Bronchial epithelial cell (primary cell): ENCODE measurements around the gene DMPK. TPM values are rescaled to one million over a fixed set of nuclear protein-coding genes. Genes with fewer than 3 reads are reported as not detected.
A peak's percentile ranks its signal among the peaks of the same experiment; 100 is the strongest.

Experiments used
- DNase-seq: peaks from one replicate; pipeline ENCODE4 v3.0.0-alpha.2; 2010; ENCODE audit warnings: low read depth
- FAIRE-seq: peaks from 2 replicates; lab custom pipeline; 2011; peaks lifted over from hg19 to GRCh38; lab: Jason Lieb, UNC
- H3K27me3 ChIP-seq: 2 replicates; pipeline ENCODE4 v1.5.1; 2011; ENCODE audit warnings: low read length; ENCODE audit not compliant: control insufficient read depth, insufficient read depth
- H3K36me3 ChIP-seq: 2 replicates; pipeline ENCODE4 v1.5.1; 2011; ENCODE audit warnings: low read length; ENCODE audit not compliant: control insufficient read depth, insufficient read depth
- H3K4me3 ChIP-seq: 2 replicates; pipeline ENCODE4 v1.5.1; 2011; ENCODE audit warnings: mild to moderate bottlenecking, low read depth, low read length, control low read depth
- CTCF ChIP-seq: IDR thresholded peaks from 2 replicates; pipeline ENCODE4 v1.5.1; 2011; ENCODE audit warnings: mild to moderate bottlenecking, moderate library complexity, low read length, control low read depth, inconsistent platforms; ENCODE audit not compliant: insufficient read depth, severe bottlenecking
- total RNA-seq: library from RNA; depleted of rRNA; stranded (reverse); fragments of >200 nt; gene quantifications from 2 replicates; pipeline ENCODE4 v1.2.1, GENCODE V29; 2014

Gene DMPK
- total RNA-seq, 1 donor from 2014 or later: 4.7 TPM

- peak within 1 kb of the TSS; percentile 88 for H3K4me3 ChIP-seq
- DNase-seq (peak; percentile 89), FAIRE-seq (no peak)
- no peaks in the 10 kb centered on the region for H3K27me3 ChIP-seq
- H3K36me3 ChIP-seq: no peaks in the 10 kb centered on the region
- no peak for TF ChIP-seq CTCF
Measured at GRCh38 chr19:45768984-45769782, 13.1 kb downstream of the DMPK start, which contains the start of gene SIX5. Gene SIX5, minus strand, starts transcription at chr19:45769252. Its CDS starts 408 bp downstream, at chr19:45768844.

- Histone ChIP-seq H3K4me3 (peak overlapping the region; percentile 88), H3K27me3 (no peaks in the 10 kb centered on the region), H3K36me3 (no peaks in the 10 kb centered on the region)
- no peak for FAIRE-seq
- DNase-seq: no peak
- no peak for TF ChIP-seq CTCF
Measured at GRCh38 chr19:45768655-45768983, 13.7 kb downstream of the DMPK start.

- Histone ChIP-seq H3K27me3 (no peaks in the 10 kb centered on the region), H3K4me3 (peak overlapping the region; percentile 88), H3K36me3 (no peaks in the 10 kb centered on the region)
- FAIRE-seq (no peak), DNase-seq (peak; percentile 40)
- no peak for TF ChIP-seq CTCF
Measured at GRCh38 chr19:45767881-45768654, 14.2 kb downstream of the DMPK start.

GRCh38 chr19:45767410-45767880, 14.8 kb downstream of the DMPK start:
- no peaks in the 10 kb centered on the region for H3K36me3 ChIP-seq
- no peak for FAIRE-seq
- peak; percentile 62 for DNase-seq
- H3K4me3 ChIP-seq: peak overlapping the region; percentile 88
- no peak for TF ChIP-seq CTCF
- no peaks in the 10 kb centered on the region for H3K27me3 ChIP-seq

- Histone ChIP-seq H3K4me3 (peak overlapping the region; percentile 88), H3K27me3 (no peaks in the 10 kb centered on the region), H3K36me3 (no peaks in the 10 kb centered on the region)
- DNase-seq (no peak), FAIRE-seq (no peak)
- no peak for TF ChIP-seq CTCF
Measured at GRCh38 chr19:45766869-45767346, 15.4 kb downstream of the DMPK start.
